Suprapubic skin (tissue), 3 donors: Measurements from ENCODE around the gene IFITM10.

Experiments used
- CTCF ChIP-seq, 2 donors: fragments of 200-600 bp in 1 of 2; fragments of 450-650 bp in 1 of 2; sonication (generic) in 1 of 2; IDR thresholded peaks; one replicate each; pipeline ENCODE4 v1.5.1; 2016 to 2019; ENCODE audit warnings: antibody characterized with exemption in 2 of 2, mild to moderate bottlenecking in 1 of 2, moderate library complexity in 1 of 2
- EP300 ChIP-seq: sonication (generic); formaldehyde crosslinking; IDR thresholded peaks from one replicate; pipeline ENCODE4 v1.6.1; 2017; ENCODE audit warnings: antibody characterized with exemption
- POLR2A ChIP-seq, 2 donors: fragments of 450-650 bp; IDR thresholded peaks; one replicate each; pipeline ENCODE4 v1.6.1; 2017; ENCODE audit warnings: antibody characterized with exemption in 2 of 2, mild to moderate bottlenecking in 2 of 2, moderate library complexity in 2 of 2

- TF ChIP-seq EP300 = no peak
- TF ChIP-seq CTCF (IDR thresholded peaks at IDR 0.05) = no peak
- TF ChIP-seq POLR2A (IDR thresholded peaks at IDR 0.05) = no peak
Observed at GRCh38 chr11:1774886-1775285, 24.5 kb upstream of the IFITM10 start.
